HG03520 (cell line): ENCODE measurements around the gene MS4A6A.
"Not testable (repeated sequence)": the region's sequence is repeated elsewhere in the genome, so short reads cannot be mapped to it uniquely, and the experiment has no call there.

Source experiments
- ATAC-seq: cut with Tn5 transposase; IDR thresholded peaks from one replicate; pipeline ENCODE4 v1.9.1; 2021; ENCODE audit warnings: mild to moderate bottlenecking, moderate library complexity; ENCODE audit not compliant: unreplicated experiment

Gene MS4A6A

DNA sequence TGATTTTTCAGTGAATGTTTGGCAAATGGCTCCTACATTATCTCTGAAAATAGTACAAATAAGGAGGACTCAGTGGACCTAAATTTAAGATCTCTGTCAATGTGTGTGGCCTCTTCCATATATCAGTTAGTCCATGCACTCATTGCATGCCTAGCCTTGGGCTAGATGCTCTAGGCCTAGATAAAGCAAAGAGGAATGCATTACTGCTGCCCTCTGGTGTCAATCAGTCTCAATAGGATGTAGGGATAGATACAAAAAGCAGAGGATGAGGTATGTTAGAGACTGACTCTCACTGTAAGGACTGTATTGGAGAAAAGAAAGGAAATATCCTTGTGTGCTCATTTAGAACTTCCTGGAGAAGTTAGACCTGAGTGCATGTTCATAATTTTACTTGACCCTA lies 52.4 kb downstream of the MS4A6A start:
- ATAC-seq: no peak

GRCh38 chr11:60129853-60130252 lies 53.0 kb downstream of the MS4A6A start:
- no peak for ATAC-seq

GRCh38 chr11:60128866-60129265 lies 54.0 kb downstream of the MS4A6A start:
- not testable (repeated sequence) for ATAC-seq

DNA sequence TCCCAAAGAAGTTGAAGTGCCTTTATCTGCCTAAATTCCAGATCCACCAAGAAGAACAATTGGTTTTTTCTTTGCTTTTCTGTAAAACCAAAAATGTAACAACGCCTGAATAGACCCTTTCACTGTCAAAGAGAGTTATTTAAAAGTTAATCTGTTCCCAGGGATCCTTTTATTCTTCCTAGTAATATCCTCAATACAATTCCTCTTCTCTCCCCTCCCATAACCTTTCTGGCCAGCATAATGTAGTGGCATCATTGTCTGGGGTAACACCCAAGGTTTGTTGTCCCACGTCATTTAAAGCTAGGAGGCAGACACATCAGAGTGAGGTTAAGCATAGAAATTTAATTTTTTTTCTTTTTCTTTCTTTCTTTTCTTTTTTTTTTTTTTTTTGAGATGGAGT lies 54.5 kb downstream of the MS4A6A start:
- no peak for ATAC-seq

- no peak for ATAC-seq
These were observed 55.5 kb downstream of the MS4A6A start for GRCh38 chr11:60127311-60127811.

- no peak for ATAC-seq
These were observed 56.8 kb downstream of the MS4A6A start for GRCh38 chr11:60125956-60126585.

- no peak for ATAC-seq
These were observed 58.0 kb downstream of the MS4A6A start for GRCh38 chr11:60124802-60125432.
